AG10803 (cell line): Measurements from ENCODE around the gene SSBP1.

Source experiments
- DNase-seq: peaks from one replicate; pipeline ENCODE4 v3.0.0; 2010; ENCODE audit warnings: low read depth
- H3K4me3 ChIP-seq: 2 replicates; pipeline ENCODE4 v1.5.1; 2011; ENCODE audit warnings: mild to moderate bottlenecking, low read length, control low read depth
- CTCF ChIP-seq: conservative IDR thresholded peaks from 2 replicates; pipeline ENCODE4 v1.5.1; 2011; ENCODE audit warnings: mild to moderate bottlenecking, low read length, control low read depth, inconsistent platforms

The SSBP1 gene

GRCh38 chr7:141709749-141710148, 28.4 kb upstream of the SSBP1 start:
- no peak overlapping the region for H3K4me3 ChIP-seq
- DNase-seq, result no peak
- TF ChIP-seq CTCF, result no peak

- no peak for TF ChIP-seq CTCF
These were observed 27.9 kb upstream of the SSBP1 start for GRCh38 chr7:141710301-141710700.

GRCh38 chr7:141712603-141713255, 25.4 kb upstream of the SSBP1 start:
- no peak overlapping the region for H3K4me3 ChIP-seq
- DNase-seq, result no peak
- TF ChIP-seq CTCF, result no peak

More at GRCh38 chr7:141710301-141710700, 27.9 kb upstream of the SSBP1 start:
- no peak for DNase-seq
- no peak overlapping the region for H3K4me3 ChIP-seq

- TF ChIP-seq CTCF, result no peak
- H3K4me3 ChIP-seq, result no peak overlapping the region
- DNase-seq, result no peak
These were observed 24.3 kb upstream of the SSBP1 start for GRCh38 chr7:141713890-141714289.

GRCh38 chr7:141714571-141714970, 23.6 kb upstream of the SSBP1 start:
- no peak for DNase-seq
- no peak for TF ChIP-seq CTCF
- no peak overlapping the region for H3K4me3 ChIP-seq

GRCh38 chr7:141715018-141715417, 23.1 kb upstream of the SSBP1 start:
- H3K4me3 ChIP-seq, result no peak overlapping the region
- DNase-seq, result no peak
- TF ChIP-seq CTCF, result no peak
